HG03159 (cell line): ENCODE measurements around the gene AAMDC.
"Not testable (repeated sequence)": the region's sequence is repeated elsewhere in the genome, so short reads cannot be mapped to it uniquely, and the experiment has no call there.

ENCODE experiments used
- ATAC-seq: cut with Tn5 transposase; IDR thresholded peaks from one replicate; pipeline ENCODE4 v1.9.1; 2021; ENCODE audit warnings: mild to moderate bottlenecking, moderate library complexity; ENCODE audit not compliant: unreplicated experiment

The AAMDC gene

GRCh38 chr11:77819921-77820564 is 901 bp upstream of the AAMDC start:
- ATAC-seq: peak; percentile 8

GRCh38 chr11:77821349-77821851 is 456 bp downstream of the AAMDC start:
- no peak for ATAC-seq

GRCh38 chr11:77822126-77822525 is 1.2 kb downstream of the AAMDC start:
- ATAC-seq: not testable (repeated sequence)

- no peak for ATAC-seq
Observed at GRCh38 chr11:77823775-77824174, 2.8 kb downstream of the AAMDC start.

- no peak for ATAC-seq
Observed at GRCh38 chr11:77828926-77829325, 8.0 kb downstream of the AAMDC start.

GRCh38 chr11:77833302-77833701 is 12.4 kb downstream of the AAMDC start:
- no peak for ATAC-seq

GRCh38 chr11:77842441-77843121 is 21.6 kb downstream of the AAMDC start:
- no peak for ATAC-seq

GRCh38 chr11:77843700-77844099 is 22.8 kb downstream of the AAMDC start:
- not testable (repeated sequence) for ATAC-seq

GRCh38 chr11:77851503-77851902 is 30.6 kb downstream of the AAMDC start:
- no peak for ATAC-seq

- no peak for ATAC-seq
Observed at GRCh38 chr11:77854838-77855237, 33.9 kb downstream of the AAMDC start.

- ATAC-seq: not testable (repeated sequence)
Observed at GRCh38 chr11:77857906-77858457, 37.0 kb downstream of the AAMDC start.

GRCh38 chr11:77861444-77861843 is 40.5 kb downstream of the AAMDC start:
- not testable (repeated sequence) for ATAC-seq

GRCh38 chr11:77865805-77866204 is 44.9 kb downstream of the AAMDC start:
- no peak for ATAC-seq

GRCh38 chr11:77866336-77866735 is 45.4 kb downstream of the AAMDC start:
- no peak for ATAC-seq

- no peak for ATAC-seq
Observed at GRCh38 chr11:77868744-77869143, 47.8 kb downstream of the AAMDC start.

- ATAC-seq: no peak
Observed at GRCh38 chr11:77871855-77872254, 50.9 kb downstream of the AAMDC start.

GRCh38 chr11:77873345-77873744 is 52.4 kb downstream of the AAMDC start:
- ATAC-seq: no peak

GRCh38 chr11:77874206-77874605 is 53.3 kb downstream of the AAMDC start:
- no peak for ATAC-seq

GRCh38 chr11:77876045-77876444 is 55.1 kb downstream of the AAMDC start:
- ATAC-seq: no peak

GRCh38 chr11:77878247-77878646 is 57.3 kb downstream of the AAMDC start:
- not testable (repeated sequence) for ATAC-seq

GRCh38 chr11:77879218-77879617 is 58.3 kb downstream of the AAMDC start:
- peak; percentile 73 for ATAC-seq

- no peak for ATAC-seq
Observed at GRCh38 chr11:77882396-77882795, 61.5 kb downstream of the AAMDC start.
